SK-N-SH (cell line): Measurements from ENCODE around the gene GUCY1A1. TPM values are rescaled to one million over a fixed set of nuclear protein-coding genes. Genes with fewer than 3 reads are reported as not detected.

Experiments
- CTCF ChIA-PET: fragments of 300-600, 350-600 bp; formaldehyde crosslinking; extraction: SDS; loops from one replicate; lab custom pipeline; 2021; lab: Yijun Ruan, JAX
- POLR2A ChIA-PET: fragments of 350-600 bp; sonication (Branson Sonifier 250); formaldehyde crosslinking; extraction: SDS; loops from one replicate; lab custom pipeline; 2020; ENCODE audit warnings: antibody characterized with exemption, inconsistent platforms; lab: Yijun Ruan, JAX
- DNase-seq: peaks from one replicate; pipeline ENCODE4 v3.0.0; 2012
- H2AFZ ChIP-seq: fragments of 200-600 bp; sonication (generic); 2 replicates; pipeline ENCODE4 v1.8.1; 2016; ENCODE audit warnings: antibody characterized with exemption, mild to moderate bottlenecking, low read depth
- H3F3A ChIP-seq: fragments of 200-600 bp; sonication (generic); replicated peaks from 2 replicates; pipeline ENCODE3; 2016; ENCODE audit warnings: antibody characterized with exemption, mild to moderate bottlenecking; ENCODE audit not compliant: insufficient read depth
- H3K27ac ChIP-seq, 2 experiments: fragments of 200-500 bp in 1 of 2; fragments of 200-600 bp in 1 of 2; sonication (Bioruptor generic) in 1 of 2; sonication (generic), shearing (Covaris generic) in 1 of 2; 2 replicates each; pipeline versions ENCODE4 v1.5.1 to v1.6.1; 2014 to 2016; ENCODE audit warnings: low read depth in 2 of 2, inconsistent platforms in 1 of 2, low read length in 1 of 2, mild to moderate bottlenecking in 1 of 2, mixed read lengths in 1 of 2
- H3K27me3 ChIP-seq: fragments of 200-600 bp; sonication (generic), shearing (Covaris generic); 2 replicates; pipeline ENCODE4 v1.6.1; 2016; ENCODE audit warnings: mixed run types; ENCODE audit not compliant: insufficient read depth
- H3K36me3 ChIP-seq, 2 experiments: fragments of 200-500 bp in 1 of 2; fragments of 200-600 bp in 1 of 2; sonication (Bioruptor generic) in 1 of 2; sonication (generic) in 1 of 2; replicated peaks in 1 of 2; 2 replicates each; pipeline versions ENCODE3 to v1.5.1; 2014 to 2016; ENCODE audit warnings: low read length in 1 of 2, mild to moderate bottlenecking in 1 of 2; ENCODE audit not compliant: insufficient read depth in 2 of 2, control insufficient read depth in 1 of 2
- H3K4me1 ChIP-seq, 2 experiments: fragments of 200-500 bp in 1 of 2; fragments of 200-600 bp in 1 of 2; sonication (Bioruptor generic) in 1 of 2; sonication (generic), shearing (Covaris generic) in 1 of 2; 2 replicates each; pipeline versions ENCODE4 v1.5.1 to v1.6.1; 2014 to 2016; ENCODE audit warnings: low read depth in 1 of 2, low read length in 1 of 2, mixed run types in 1 of 2; ENCODE audit not compliant: insufficient read depth in 2 of 2, control insufficient read depth in 1 of 2
- H3K4me2 ChIP-seq: fragments of 200-600 bp; sonication (generic), shearing (Covaris generic); 2 replicates; pipeline ENCODE4 v1.6.1; 2017; ENCODE audit warnings: mixed run types
- H3K4me3 ChIP-seq, 2 experiments: fragments of 200-500 bp in 1 of 2; fragments of 200-600 bp in 1 of 2; sonication (Bioruptor generic) in 1 of 2; sonication (generic), shearing (Covaris generic) in 1 of 2; 2 replicates each; pipeline versions ENCODE4 v1.5.1 to v1.8.1; 2014 to 2016; ENCODE audit warnings: low read depth in 2 of 2, inconsistent platforms in 1 of 2, low read length in 1 of 2, mild to moderate bottlenecking in 1 of 2, mixed read lengths in 1 of 2, moderate library complexity in 1 of 2
- H3K79me2 ChIP-seq: fragments of 200-600 bp; sonication (generic); 2 replicates; pipeline ENCODE4 v1.8.1; 2017; ENCODE audit warnings: mild to moderate bottlenecking; ENCODE audit not compliant: insufficient read depth
- H3K9ac ChIP-seq: fragments of 200-600 bp; sonication (generic); 2 replicates; pipeline ENCODE4 v1.6.1; 2017; ENCODE audit warnings: mixed run types
- H3K9me2 ChIP-seq: fragments of 200-600 bp; sonication (generic); 2 replicates; pipeline ENCODE4 v1.6.1; 2017; ENCODE audit warnings: mixed run types
- H3K9me3 ChIP-seq: fragments of 200-600 bp; sonication (generic); 2 replicates; pipeline ENCODE4 v1.6.1; 2017; ENCODE audit warnings: mixed run types, mild to moderate bottlenecking, moderate library complexity
- H4K20me1 ChIP-seq: fragments of 200-600 bp; sonication (generic); 2 replicates; pipeline ENCODE4 v1.6.1; 2017; ENCODE audit warnings: mild to moderate bottlenecking, mixed run types; ENCODE audit not compliant: insufficient read depth
- CHD2 ChIP-seq: fragments of 150-350 bp; IDR thresholded peaks from 2 replicates; pipeline ENCODE4 v1.6.1; 2018; ENCODE audit warnings: low read length; ENCODE audit not compliant: partially characterized antibody
- ELF1 ChIP-seq: IDR thresholded peaks from 2 replicates; pipeline ENCODE4 v1.4.0; 2012
- EP300 ChIP-seq, 2 experiments: IDR thresholded peaks; 2 replicates each; pipeline versions ENCODE4 v1.4.0 to v1.6.1; 2012; ENCODE audit warnings: borderline replicate concordance in 1 of 2, low read depth in 1 of 2, low read length in 1 of 2
- FOSL2 ChIP-seq: IDR thresholded peaks from 2 replicates; pipeline ENCODE4 v1.4.0; 2012; ENCODE audit warnings: low read depth, mild to moderate bottlenecking, moderate library complexity, borderline replicate concordance
- FOXM1 ChIP-seq: IDR thresholded peaks from 2 replicates; pipeline ENCODE4 v1.4.0; 2012; ENCODE audit warnings: low read depth, mild to moderate bottlenecking
- GABPA ChIP-seq: IDR thresholded peaks from 2 replicates; pipeline ENCODE4 v1.4.0; 2012; ENCODE audit warnings: low read depth, mild to moderate bottlenecking
- GATA2 ChIP-seq: sonication (generic); formaldehyde crosslinking; IDR thresholded peaks from 2 replicates; pipeline ENCODE4 v1.5.0; 2020; ENCODE audit warnings: mild to moderate bottlenecking, missing genetic modification reagents
- IRF3 ChIP-seq: fragments of 150-350 bp; IDR thresholded peaks from 2 replicates; pipeline ENCODE4 v1.6.1; 2016; ENCODE audit warnings: mild to moderate bottlenecking, low read depth, low read length
- MAX ChIP-seq: IDR thresholded peaks from 2 replicates; pipeline ENCODE4 v1.4.0; 2012; ENCODE audit warnings: low read depth
- MXI1 ChIP-seq: IDR thresholded peaks from 2 replicates; pipeline ENCODE4 v1.6.1; 2012; ENCODE audit warnings: mild to moderate bottlenecking, low read depth, low read length, improper control_type of control experiment
- POLR2AphosphoS5 ChIP-seq: IDR thresholded peaks from 2 replicates; pipeline ENCODE4 v1.6.1; 2012; ENCODE audit warnings: low read depth, low read length
- RAD21 ChIP-seq: IDR thresholded peaks from 2 replicates; pipeline ENCODE4 v1.6.1; 2012; ENCODE audit warnings: mild to moderate bottlenecking, low read length
- RXRA ChIP-seq: IDR thresholded peaks from 2 replicates; pipeline ENCODE4 v1.4.0; 2012; ENCODE audit warnings: low read depth, mild to moderate bottlenecking, borderline replicate concordance
- SMC3 ChIP-seq: IDR thresholded peaks from 2 replicates; pipeline ENCODE4 v1.6.1; 2012; ENCODE audit warnings: low read depth, low read length, improper control_type of control experiment
- TAF1 ChIP-seq: IDR thresholded peaks from 2 replicates; pipeline ENCODE4 v1.6.1; 2012; ENCODE audit warnings: low read depth, mild to moderate bottlenecking, low read length, moderate library complexity, borderline replicate concordance
- TCF12 ChIP-seq: IDR thresholded peaks from 2 replicates; pipeline ENCODE4 v1.4.0; 2012
- TEAD4 ChIP-seq: IDR thresholded peaks from 2 replicates; pipeline ENCODE4 v1.4.0; 2012; ENCODE audit warnings: mild to moderate bottlenecking, borderline replicate concordance; ENCODE audit not compliant: insufficient read depth
- YY1 ChIP-seq: IDR thresholded peaks from 2 replicates; pipeline ENCODE4 v1.4.0; 2012; ENCODE audit warnings: low read depth, mild to moderate bottlenecking
- ZBTB33 ChIP-seq: IDR thresholded peaks from 2 replicates; pipeline ENCODE4 v1.4.0; 2012; ENCODE audit warnings: low read depth, borderline replicate concordance
- WGBS: methylation state at CpG from one replicate; pipeline ENCODE4 v1.1.6; 2017; ENCODE audit warnings: low lambda C conversion rate; 5-methylcytosine and 5-hydroxymethylcytosine counted together
- polyA plus RNA-seq, 3 experiments: library from polyadenylated mRNA; depleted of rRNA; stranded (reverse); fragments of >200 nt; gene quantifications; 2 replicates each; pipeline ENCODE4 v1.2.3, GENCODE V29; 2012
- TF ChIP-seq, protein P1 (sequence below): IDR thresholded peaks from 2 replicates; pipeline ENCODE4; 2012

Gene GUCY1A1
- polyA plus RNA-seq, 1 of the 3 experiments (the other 2 are of a cell fraction): 0.03 TPM

DNA sequence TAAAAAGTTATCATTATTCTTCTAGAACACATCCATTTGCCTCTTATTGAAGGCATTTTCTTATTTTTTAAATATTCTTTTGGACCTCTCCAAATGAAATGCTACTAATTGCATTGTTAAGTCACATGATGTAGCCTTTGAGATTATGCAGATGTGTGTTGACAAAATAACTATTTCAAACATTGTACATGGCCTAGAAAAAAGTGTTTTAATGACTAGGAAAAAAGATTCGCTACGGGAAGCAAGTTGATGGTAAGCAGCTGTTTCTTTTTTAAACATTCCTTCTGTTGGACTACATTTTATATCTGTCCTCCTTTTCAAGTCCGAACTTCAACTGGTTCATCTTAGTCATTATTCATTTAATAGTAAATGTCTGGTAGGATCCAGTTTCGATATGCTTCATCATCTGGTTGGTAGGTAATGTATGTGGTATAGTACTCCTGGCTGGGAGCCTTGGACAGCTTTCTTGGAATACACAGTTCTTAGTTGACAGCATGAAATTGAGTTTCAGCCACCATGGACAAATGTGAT lies 34.3 kb upstream of the GUCY1A1 start:
- Histone ChIP-seq H3K9ac (no peak overlapping the region), H3K9me3 (no peaks in the 10 kb centered on the region), H3F3A (peaks cover 5% of the 10 kb centered on the region), H3K27me3 (no peaks in the 10 kb centered on the region), H3K4me1 (0 out of 4 replicates have a peak, but pooled peaks cover 0 to 8% of the 10 kb centered on the region in 2 experiments), H3K4me2 (no peak overlapping the region), H2AFZ (no peak overlapping the region), H4K20me1 (no peaks in the 10 kb centered on the region), H3K4me3 (no peak overlapping the region), H3K27ac (no peak overlapping the region), H3K9me2 (no peaks in the 10 kb centered on the region), H3K79me2 (no peaks in the 10 kb centered on the region), H3K36me3 (no peaks in the 10 kb centered on the region)
- WGBS: 58% methylated on average over 4 of the region's 4 CpGs
- CTCF ChIA-PET: no interaction called here
- POLR2A ChIA-PET: no interaction called here
- DNase-seq: no peak
- no peak for TF ChIP-seq SMC3
- TF ChIP-seq IRF3: no peak
- no peak for TF ChIP-seq GABPA
- TF ChIP-seq RAD21: no peak
- no peak for TF ChIP-seq POLR2AphosphoS5
- TF ChIP-seq TAF1: no peak
- TF ChIP-seq, protein P1, sequence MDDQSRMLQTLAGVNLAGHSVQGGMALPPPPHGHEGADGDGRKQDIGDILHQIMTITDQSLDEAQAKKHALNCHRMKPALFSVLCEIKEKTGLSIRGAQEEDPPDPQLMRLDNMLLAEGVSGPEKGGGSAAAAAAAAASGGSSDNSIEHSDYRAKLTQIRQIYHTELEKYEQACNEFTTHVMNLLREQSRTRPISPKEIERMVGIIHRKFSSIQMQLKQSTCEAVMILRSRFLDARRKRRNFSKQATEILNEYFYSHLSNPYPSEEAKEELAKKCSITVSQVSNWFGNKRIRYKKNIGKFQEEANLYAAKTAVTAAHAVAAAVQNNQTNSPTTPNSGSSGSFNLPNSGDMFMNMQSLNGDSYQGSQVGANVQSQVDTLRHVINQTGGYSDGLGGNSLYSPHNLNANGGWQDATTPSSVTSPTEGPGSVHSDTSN: no peak
- no peak for TF ChIP-seq GATA2 (CRISPR knock-in tag)
- TF ChIP-seq YY1: no peak
- no peak for TF ChIP-seq TEAD4
- no peak for TF ChIP-seq ELF1
- no peak for TF ChIP-seq FOSL2
- no peak for TF ChIP-seq RXRA

GRCh38 chr4:155638195-155638965 lies 28.3 kb upstream of the GUCY1A1 start:
- no peak overlapping the region for H3K4me2 ChIP-seq
- H3K9me3 ChIP-seq: no peaks in the 10 kb centered on the region
- H3K9me2 ChIP-seq: no peaks in the 10 kb centered on the region
- no peak for DNase-seq
- CTCF ChIA-PET: no interaction called here
- H4K20me1 ChIP-seq: no peaks in the 10 kb centered on the region
- H3K36me3 ChIP-seq: no peaks in the 10 kb centered on the region
- H3K9ac ChIP-seq: no peak overlapping the region
- no peak overlapping the region for H2AFZ ChIP-seq
- H3K27ac ChIP-seq: no peak overlapping the region
- POLR2A ChIA-PET: no interaction called here
- no peaks in the 10 kb centered on the region for H3K4me1 ChIP-seq
- 71% methylated on average over 5 of the region's 5 CpGs for WGBS
- no peaks in the 10 kb centered on the region for H3K79me2 ChIP-seq
- no peaks in the 10 kb centered on the region for H3K27me3 ChIP-seq
- H3K4me3 ChIP-seq: no peak overlapping the region
- H3F3A ChIP-seq: no peaks in the 10 kb centered on the region
- no peak for TF ChIP-seq FOXM1
- no peak for TF ChIP-seq MAX
- no peak for TF ChIP-seq SMC3
- TF ChIP-seq GATA2 (CRISPR knock-in tag): no peak
- TF ChIP-seq ZBTB33: no peak
- TF ChIP-seq ELF1: no peak
- TF ChIP-seq GABPA: no peak
- no peak for TF ChIP-seq TCF12
- TF ChIP-seq EP300 (IDR thresholded peaks at IDR 0.05; ENCODE audit: borderline replicate concordance in 1 of 2, low read depth in 1 of 2, low read length in 1 of 2): no peak
- TF ChIP-seq, protein P1: no peak
- TF ChIP-seq CHD2: no peak
- no peak for TF ChIP-seq MXI1
